RCC 7860 (cell line): ENCODE measurements around the gene WAC.
A peak's percentile ranks its signal among the peaks of the same experiment; 100 is the strongest.
"Not testable (repeated sequence)": the region's sequence is repeated elsewhere in the genome, so short reads cannot be mapped to it uniquely, and the experiment has no call there.

ENCODE experiments used
- DNase-seq: peaks from one replicate; pipeline ENCODE4 v3.0.0-alpha.2; 2015; ENCODE audit warnings: low spot score
- FAIRE-seq: peaks from 2 replicates; lab custom pipeline; 2012; peaks lifted over from hg19 to GRCh38; lab: Jason Lieb, UNC

The WAC gene

GRCh38 chr10:28561531-28561930 lies 28.6 kb downstream of the WAC start:
- FAIRE-seq, result no peak
- no peak for DNase-seq

GRCh38 chr10:28564905-28565304 lies 32.0 kb downstream of the WAC start:
- FAIRE-seq (no peak), DNase-seq (no peak)

GRCh38 chr10:28566458-28567015 lies 33.6 kb downstream of the WAC start:
- no peak for FAIRE-seq
- DNase-seq, result no peak

- DNase-seq, result no peak
- no peak for FAIRE-seq
Measured at GRCh38 chr10:28569506-28570159, 36.7 kb downstream of the WAC start.

- FAIRE-seq (no peak), DNase-seq (no peak)
Measured at GRCh38 chr10:28570598-28570997, 37.7 kb downstream of the WAC start.

GRCh38 chr10:28571265-28571664 lies 38.3 kb downstream of the WAC start:
- FAIRE-seq, result no peak
- DNase-seq, result no peak

- FAIRE-seq, DNase-seq: not testable (repeated sequence)
Measured at GRCh38 chr10:28574214-28574613, 41.3 kb downstream of the WAC start.

- no peak for FAIRE-seq
- no peak for DNase-seq
Measured at GRCh38 chr10:28575852-28576251, 42.9 kb downstream of the WAC start.

GRCh38 chr10:28577506-28577905 lies 44.6 kb downstream of the WAC start:
- no peak for DNase-seq
- FAIRE-seq, result no peak

GRCh38 chr10:28578454-28578853 lies 45.5 kb downstream of the WAC start:
- FAIRE-seq (no peak), DNase-seq (no peak)

- FAIRE-seq, result no peak
- no peak for DNase-seq
Measured at GRCh38 chr10:28580825-28581224, 47.9 kb downstream of the WAC start.

- FAIRE-seq, result no peak
- DNase-seq, result no peak
Measured at GRCh38 chr10:28581916-28582315, 49.0 kb downstream of the WAC start.

- FAIRE-seq (no peak), DNase-seq (no peak)
Measured at GRCh38 chr10:28585076-28585475, 52.2 kb downstream of the WAC start.

GRCh38 chr10:28586176-28586575 lies 53.3 kb downstream of the WAC start:
- DNase-seq (no peak), FAIRE-seq (no peak)

GRCh38 chr10:28587270-28587969 lies 54.5 kb downstream of the WAC start:
- FAIRE-seq (no peak), DNase-seq (no peak)

GRCh38 chr10:28587970-28588290 lies 55.0 kb downstream of the WAC start:
- FAIRE-seq, result peak; percentile 77
- DNase-seq, result peak; percentile 31

- peak; percentile 94 for FAIRE-seq
- peak; percentile 68 for DNase-seq
Measured at GRCh38 chr10:28592953-28593352, 60.0 kb downstream of the WAC start.

- no peak for DNase-seq
- FAIRE-seq, result no peak
Measured at GRCh38 chr10:28593811-28594210, 60.9 kb downstream of the WAC start.

- FAIRE-seq (no peak), DNase-seq (no peak)
Measured at GRCh38 chr10:28594406-28594805, 61.5 kb downstream of the WAC start.

- FAIRE-seq (no peak), DNase-seq (no peak)
Measured at GRCh38 chr10:28595613-28596012, 62.7 kb downstream of the WAC start.

- no peak for DNase-seq
- no peak for FAIRE-seq
Measured at GRCh38 chr10:28600056-28600455, 67.1 kb downstream of the WAC start.

- no peak for DNase-seq
- FAIRE-seq, result no peak
Measured at GRCh38 chr10:28601012-28601411, 68.1 kb downstream of the WAC start.
